ENCODE data around the gene BCAT1. TPM values are rescaled to one million over a fixed set of nuclear protein-coding genes. Genes with fewer than 3 reads are reported as not detected.

The BCAT1 gene
- total RNA-seq, 3 donors from 2014 or later (not counting 1 experiment from before 2014, with no cell fraction given): 0.61 to 4.4 (median 1.3) TPM

GRCh38 chr12:24772813-24773212 is 176.1 kb downstream of the BCAT1 start:
- Histone ChIP-seq H3K9me3 (ENCODE audit: control insufficient read depth, insufficient read depth, low read length) (no peaks in the 10 kb centered on the region), H3K36me3 (ENCODE audit: control insufficient read depth, insufficient read depth, low read length) (no peaks in the 10 kb centered on the region), H3K27me3 (ENCODE audit: control insufficient read depth, insufficient read depth, low read length) (no peaks in the 10 kb centered on the region), H3K4me3 (ENCODE audit: low read length) (no peak overlapping the region), H3K27ac (ENCODE audit: low read length) (no peak overlapping the region), H3K4me1 (ENCODE audit: control insufficient read depth, insufficient read depth, low read length) (no peaks in the 10 kb centered on the region)
- DNase-seq: no peak
- H3K27me3 Mint-ChIP-seq (ENCODE audit: low read depth in 2 of 2): peaks cover 0 to 3% of the 10 kb centered on the region in 2 donors
- H3K4me1 Mint-ChIP-seq: no peaks in the 10 kb centered on the region
- no peaks in the 10 kb centered on the region for H3K9me3 Mint-ChIP-seq
- H3K4me3 Mint-ChIP-seq: no peak overlapping the region
- TF ChIP-seq CTCF (IDR thresholded peaks at IDR 0.05): no peak
- no peak overlapping the region for H3K27ac Mint-ChIP-seq
- no peak for ATAC-seq
- no peaks in the 10 kb centered on the region for H3K36me3 Mint-ChIP-seq
- intact Hi-C loops (cut with micrococcal nuclease): no loop called here

GRCh38 chr12:24770821-24771220 is 178.1 kb downstream of the BCAT1 start:
- no peaks in the 10 kb centered on the region for H3K27me3 ChIP-seq (ENCODE audit: control insufficient read depth, insufficient read depth, low read length)
- DNase-seq (no peak), ATAC-seq (no peak)
- no peaks in the 10 kb centered on the region for H3K4me1 ChIP-seq (ENCODE audit: control insufficient read depth, insufficient read depth, low read length)
- H3K27ac Mint-ChIP-seq: no peak overlapping the region
- H3K4me3 ChIP-seq (ENCODE audit: low read length): no peak overlapping the region
- no peak overlapping the region for H3K27ac ChIP-seq (ENCODE audit: low read length)
- H3K4me1 Mint-ChIP-seq: no peaks in the 10 kb centered on the region
- no peaks in the 10 kb centered on the region for H3K9me3 Mint-ChIP-seq
- no peaks in the 10 kb centered on the region for H3K36me3 Mint-ChIP-seq
- peaks cover 0 to 3% of the 10 kb centered on the region in 2 donors for H3K27me3 Mint-ChIP-seq (ENCODE audit: low read depth in 2 of 2)
- H3K36me3 ChIP-seq (ENCODE audit: control insufficient read depth, insufficient read depth, low read length): no peaks in the 10 kb centered on the region
- H3K4me3 Mint-ChIP-seq: no peak overlapping the region
- 93% methylated on average over 3 of the region's 4 CpGs for WGBS (ENCODE audit: insufficient coverage)
- intact Hi-C loops (cut with micrococcal nuclease): no loop called here
- H3K9me3 ChIP-seq (ENCODE audit: control insufficient read depth, insufficient read depth, low read length): no peaks in the 10 kb centered on the region
- no peak for TF ChIP-seq CTCF (IDR thresholded peaks at IDR 0.05)

GRCh38 chr12:24770334-24770733 is 178.6 kb downstream of the BCAT1 start:
- no peak overlapping the region for H3K4me3 Mint-ChIP-seq
- no peak overlapping the region for H3K27ac Mint-ChIP-seq
- no peak for ATAC-seq
- Histone ChIP-seq H3K4me1 (ENCODE audit: control insufficient read depth, insufficient read depth, low read length) (no peaks in the 10 kb centered on the region), H3K4me3 (ENCODE audit: low read length) (no peak overlapping the region), H3K27me3 (ENCODE audit: control insufficient read depth, insufficient read depth, low read length) (no peaks in the 10 kb centered on the region), H3K27ac (ENCODE audit: low read length) (no peak overlapping the region), H3K9me3 (ENCODE audit: control insufficient read depth, insufficient read depth, low read length) (no peaks in the 10 kb centered on the region), H3K36me3 (ENCODE audit: control insufficient read depth, insufficient read depth, low read length) (no peaks in the 10 kb centered on the region)
- H3K4me1 Mint-ChIP-seq: no peaks in the 10 kb centered on the region
- H3K9me3 Mint-ChIP-seq: no peaks in the 10 kb centered on the region
- peaks cover 0 to 3% of the 10 kb centered on the region in 2 donors for H3K27me3 Mint-ChIP-seq (ENCODE audit: low read depth in 2 of 2)
- intact Hi-C loops (cut with micrococcal nuclease): no loop called here
- no peak for TF ChIP-seq CTCF (IDR thresholded peaks at IDR 0.05)
- DNase-seq: no peak
- H3K36me3 Mint-ChIP-seq: no peaks in the 10 kb centered on the region
- WGBS (ENCODE audit: insufficient coverage): 71% methylated on average over 1 of the region's 3 CpGs

- Histone ChIP-seq H3K4me1 (ENCODE audit: control insufficient read depth, insufficient read depth, low read length) (no peaks in the 10 kb centered on the region), H3K27ac (ENCODE audit: low read length) (no peak overlapping the region), H3K27me3 (ENCODE audit: control insufficient read depth, insufficient read depth, low read length) (no peaks in the 10 kb centered on the region), H3K4me3 (ENCODE audit: low read length) (no peak overlapping the region), H3K9me3 (ENCODE audit: control insufficient read depth, insufficient read depth, low read length) (no peaks in the 10 kb centered on the region), H3K36me3 (ENCODE audit: control insufficient read depth, insufficient read depth, low read length) (no peaks in the 10 kb centered on the region)
- no peak for ATAC-seq
- peaks cover 0 to 1% of the 10 kb centered on the region in 2 donors for H3K27me3 Mint-ChIP-seq (ENCODE audit: low read depth in 2 of 2)
- H3K9me3 Mint-ChIP-seq: no peaks in the 10 kb centered on the region
- no peak overlapping the region for H3K27ac Mint-ChIP-seq
- intact Hi-C loops (cut with micrococcal nuclease): no loop called here
- H3K4me3 Mint-ChIP-seq: no peak overlapping the region
- H3K4me1 Mint-ChIP-seq: no peaks in the 10 kb centered on the region
- no peaks in the 10 kb centered on the region for H3K36me3 Mint-ChIP-seq
- no peak for TF ChIP-seq CTCF (IDR thresholded peaks at IDR 0.05)
- WGBS (ENCODE audit: insufficient coverage): 100% methylated on average over 3 of the region's 3 CpGs
- no peak for DNase-seq
Measured at GRCh38 chr12:24769682-24770081, 179.2 kb downstream of the BCAT1 start.

Data from natural killer cell (primary cell).